WTC11 (cell line): ENCODE data around the gene CHTOP. TPM values are rescaled to one million over a fixed set of nuclear protein-coding genes. Genes with fewer than 3 reads are reported as not detected.

ENCODE experiments used
- ATAC-seq: fragments of 200-7000 bp; cut with Tn5 transposase; 2 replicates; pipeline ENCODE4 v1.10.0; 2021; ENCODE audit warnings: mild to moderate bottlenecking, moderate library complexity
- CTCF ChIA-PET: fragments of 300-600 bp; sonication (Branson Sonifier 250); formaldehyde crosslinking; loops from one replicate; lab custom pipeline; 2021; ENCODE audit warnings: antibody characterized with exemption; lab: Charles Lee
- POLR2A ChIA-PET: fragments of 350-600 bp; sonication (Branson Sonifier 250); formaldehyde crosslinking; loops from one replicate; lab custom pipeline; 2021; ENCODE audit warnings: antibody characterized with exemption; lab: Charles Lee
- DNase-seq: peaks from one replicate; pipeline ENCODE4 v3.0.0; 2021; ENCODE audit warnings: low spot score
- H3K27ac Mint-ChIP-seq: 2 replicates; pipeline ENCODE4 v1.8.0; 2021; ENCODE audit warnings: mixed read lengths
- H3K27me3 Mint-ChIP-seq: 2 replicates; pipeline ENCODE4 v1.8.0; 2021; ENCODE audit warnings: low read depth, mild to moderate bottlenecking, moderate library complexity, mixed read lengths
- H3K36me3 Mint-ChIP-seq: 2 replicates; pipeline ENCODE4 v1.8.0; 2021; ENCODE audit warnings: mixed read lengths
- H3K4me1 Mint-ChIP-seq: 2 replicates; pipeline ENCODE4 v1.8.0; 2022; ENCODE audit warnings: mixed read lengths
- H3K4me3 Mint-ChIP-seq: 2 replicates; pipeline ENCODE4 v1.8.0; 2021; ENCODE audit warnings: mild to moderate bottlenecking, moderate library complexity, mixed read lengths
- H3K9me3 Mint-ChIP-seq: 2 replicates; pipeline ENCODE4 v1.8.0; 2021; ENCODE audit warnings: mixed read lengths
- CREB1 ChIP-seq: sonication (generic); formaldehyde crosslinking; IDR thresholded peaks from 2 replicates; pipeline ENCODE4 v1.8.0; 2023; ENCODE audit warnings: mild to moderate bottlenecking, missing genetic modification reagents
- ESRRA ChIP-seq: sonication (generic); formaldehyde crosslinking; IDR thresholded peaks from 2 replicates; pipeline ENCODE4 v1.8.1; 2022; ENCODE audit warnings: mild to moderate bottlenecking, missing genetic modification reagents, borderline replicate concordance
- MXD4 ChIP-seq: fragments of 250-450 bp; sonication (Bioruptor Pico); IDR thresholded peaks from 2 replicates; pipeline ENCODE4 v1.8.0; 2021; ENCODE audit warnings: mild to moderate bottlenecking, moderate library complexity, borderline replicate concordance
- TCF7 ChIP-seq: sonication (generic); formaldehyde crosslinking; IDR thresholded peaks from 2 replicates; pipeline ENCODE4 v1.8.0; 2022; ENCODE audit warnings: mild to moderate bottlenecking, low read depth, missing genetic modification reagents, moderate library complexity
- ZNF121 ChIP-seq: sonication (generic); formaldehyde crosslinking; IDR thresholded peaks from 2 replicates; pipeline ENCODE4 v1.8.0; 2023; ENCODE audit warnings: missing genetic modification reagents
- ZNF423 ChIP-seq: fragments of 250-450 bp; sonication (Bioruptor Pico); IDR thresholded peaks from 2 replicates; pipeline ENCODE4 v2.1.2; 2022; ENCODE audit warnings: mild to moderate bottlenecking, moderate library complexity
- total RNA-seq: library from RNA; stranded (reverse); gene quantifications from 3 replicates; pipeline ENCODE4 v1.2.3, GENCODE V29; 2021
- TF ChIP-seq, protein P1 (sequence below): sonication (generic); formaldehyde crosslinking; IDR thresholded peaks from 2 replicates; pipeline ENCODE4 v1.8.0; 2022; ENCODE audit warnings: mild to moderate bottlenecking, missing genetic modification reagents
- TF ChIP-seq, protein P2 (sequence below): fragments of 200-600 bp; IDR thresholded peaks from 2 replicates; pipeline ENCODE4 v1.8.0; 2022; ENCODE audit warnings: antibody characterized with exemption
- TF ChIP-seq, protein P3 (sequence below): sonication (generic); formaldehyde crosslinking; IDR thresholded peaks from 2 replicates; pipeline ENCODE4 v1.8.1; 2023; ENCODE audit warnings: mild to moderate bottlenecking, missing genetic modification reagents, borderline replicate concordance
- TF ChIP-seq, protein P4 (sequence below): sonication (generic); formaldehyde crosslinking; IDR thresholded peaks from 2 replicates; pipeline ENCODE4 v1.8.0; 2022; ENCODE audit warnings: mild to moderate bottlenecking, missing genetic modification reagents
- TF ChIP-seq, protein P5 (sequence below): sonication (generic); formaldehyde crosslinking; IDR thresholded peaks from 2 replicates; pipeline ENCODE4 v1.8.1; 2022; ENCODE audit warnings: low read depth, mild to moderate bottlenecking, moderate library complexity, missing genetic modification reagents, borderline replicate concordance
- TF ChIP-seq, protein P6 (sequence below): sonication (generic); formaldehyde crosslinking; IDR thresholded peaks from 2 replicates; pipeline ENCODE4 v1.8.1; 2022; ENCODE audit warnings: mild to moderate bottlenecking, moderate library complexity, missing genetic modification reagents
- TF ChIP-seq, protein P7 (sequence below): sonication (generic); formaldehyde crosslinking; IDR thresholded peaks from 2 replicates; pipeline ENCODE4 v1.8.1; 2023; ENCODE audit warnings: mild to moderate bottlenecking, missing genetic modification reagents
- TF ChIP-seq, protein P8 (sequence below): fragments of 250-450 bp; sonication (Bioruptor Pico); IDR thresholded peaks from 2 replicates; pipeline ENCODE4 v1.8.0; 2021; ENCODE audit warnings: mild to moderate bottlenecking
- TF ChIP-seq, protein P9 (sequence below): sonication (generic); formaldehyde crosslinking; IDR thresholded peaks from 2 replicates; pipeline ENCODE4 v1.8.1; 2022; ENCODE audit warnings: mild to moderate bottlenecking, missing genetic modification reagents, moderate library complexity, borderline replicate concordance
- TF ChIP-seq, protein P10 (sequence below): sonication (generic); formaldehyde crosslinking; conservative IDR thresholded peaks from 2 replicates; pipeline ENCODE4 v1.8.1; 2022; ENCODE audit warnings: mild to moderate bottlenecking, missing genetic modification reagents

The CHTOP gene
- total RNA-seq, 1 experiment from 2014 or later = 101 TPM

DNA sequence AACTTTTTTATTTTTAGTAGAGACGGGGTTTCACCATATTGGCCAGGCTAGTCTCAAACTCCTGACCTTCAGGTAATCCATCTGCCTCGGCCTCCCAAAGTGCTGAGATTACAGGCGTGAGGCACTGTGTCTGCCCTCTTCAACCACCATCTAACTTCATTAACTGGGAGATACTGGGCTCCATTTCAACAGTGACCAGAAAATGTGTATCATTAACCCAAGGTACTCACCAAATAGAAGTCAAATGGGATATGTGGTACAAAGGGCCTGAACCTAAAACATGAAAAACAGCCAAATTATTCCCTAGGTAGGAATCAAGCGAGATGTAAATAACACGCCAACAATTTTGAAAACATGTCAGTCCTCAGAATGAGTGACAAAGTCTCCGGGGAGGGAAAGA is 35.7 kb downstream of the CHTOP start:
- peaks cover 58% of the 10 kb centered on the region for H3K36me3 Mint-ChIP-seq
- H3K27ac Mint-ChIP-seq = peak overlapping the region; percentile 84
- CTCF ChIA-PET = no interaction called here
- TF ChIP-seq, protein P1, sequence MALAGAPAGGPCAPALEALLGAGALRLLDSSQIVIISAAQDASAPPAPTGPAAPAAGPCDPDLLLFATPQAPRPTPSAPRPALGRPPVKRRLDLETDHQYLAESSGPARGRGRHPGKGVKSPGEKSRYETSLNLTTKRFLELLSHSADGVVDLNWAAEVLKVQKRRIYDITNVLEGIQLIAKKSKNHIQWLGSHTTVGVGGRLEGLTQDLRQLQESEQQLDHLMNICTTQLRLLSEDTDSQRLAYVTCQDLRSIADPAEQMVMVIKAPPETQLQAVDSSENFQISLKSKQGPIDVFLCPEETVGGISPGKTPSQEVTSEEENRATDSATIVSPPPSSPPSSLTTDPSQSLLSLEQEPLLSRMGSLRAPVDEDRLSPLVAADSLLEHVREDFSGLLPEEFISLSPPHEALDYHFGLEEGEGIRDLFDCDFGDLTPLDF (CRISPR knock-in tag) = no peak
- TF ChIP-seq, protein P2, sequence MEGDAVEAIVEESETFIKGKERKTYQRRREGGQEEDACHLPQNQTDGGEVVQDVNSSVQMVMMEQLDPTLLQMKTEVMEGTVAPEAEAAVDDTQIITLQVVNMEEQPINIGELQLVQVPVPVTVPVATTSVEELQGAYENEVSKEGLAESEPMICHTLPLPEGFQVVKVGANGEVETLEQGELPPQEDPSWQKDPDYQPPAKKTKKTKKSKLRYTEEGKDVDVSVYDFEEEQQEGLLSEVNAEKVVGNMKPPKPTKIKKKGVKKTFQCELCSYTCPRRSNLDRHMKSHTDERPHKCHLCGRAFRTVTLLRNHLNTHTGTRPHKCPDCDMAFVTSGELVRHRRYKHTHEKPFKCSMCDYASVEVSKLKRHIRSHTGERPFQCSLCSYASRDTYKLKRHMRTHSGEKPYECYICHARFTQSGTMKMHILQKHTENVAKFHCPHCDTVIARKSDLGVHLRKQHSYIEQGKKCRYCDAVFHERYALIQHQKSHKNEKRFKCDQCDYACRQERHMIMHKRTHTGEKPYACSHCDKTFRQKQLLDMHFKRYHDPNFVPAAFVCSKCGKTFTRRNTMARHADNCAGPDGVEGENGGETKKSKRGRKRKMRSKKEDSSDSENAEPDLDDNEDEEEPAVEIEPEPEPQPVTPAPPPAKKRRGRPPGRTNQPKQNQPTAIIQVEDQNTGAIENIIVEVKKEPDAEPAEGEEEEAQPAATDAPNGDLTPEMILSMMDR = no peak
- no peak for TF ChIP-seq ESRRA (CRISPR knock-in tag)
- TF ChIP-seq, protein P3, sequence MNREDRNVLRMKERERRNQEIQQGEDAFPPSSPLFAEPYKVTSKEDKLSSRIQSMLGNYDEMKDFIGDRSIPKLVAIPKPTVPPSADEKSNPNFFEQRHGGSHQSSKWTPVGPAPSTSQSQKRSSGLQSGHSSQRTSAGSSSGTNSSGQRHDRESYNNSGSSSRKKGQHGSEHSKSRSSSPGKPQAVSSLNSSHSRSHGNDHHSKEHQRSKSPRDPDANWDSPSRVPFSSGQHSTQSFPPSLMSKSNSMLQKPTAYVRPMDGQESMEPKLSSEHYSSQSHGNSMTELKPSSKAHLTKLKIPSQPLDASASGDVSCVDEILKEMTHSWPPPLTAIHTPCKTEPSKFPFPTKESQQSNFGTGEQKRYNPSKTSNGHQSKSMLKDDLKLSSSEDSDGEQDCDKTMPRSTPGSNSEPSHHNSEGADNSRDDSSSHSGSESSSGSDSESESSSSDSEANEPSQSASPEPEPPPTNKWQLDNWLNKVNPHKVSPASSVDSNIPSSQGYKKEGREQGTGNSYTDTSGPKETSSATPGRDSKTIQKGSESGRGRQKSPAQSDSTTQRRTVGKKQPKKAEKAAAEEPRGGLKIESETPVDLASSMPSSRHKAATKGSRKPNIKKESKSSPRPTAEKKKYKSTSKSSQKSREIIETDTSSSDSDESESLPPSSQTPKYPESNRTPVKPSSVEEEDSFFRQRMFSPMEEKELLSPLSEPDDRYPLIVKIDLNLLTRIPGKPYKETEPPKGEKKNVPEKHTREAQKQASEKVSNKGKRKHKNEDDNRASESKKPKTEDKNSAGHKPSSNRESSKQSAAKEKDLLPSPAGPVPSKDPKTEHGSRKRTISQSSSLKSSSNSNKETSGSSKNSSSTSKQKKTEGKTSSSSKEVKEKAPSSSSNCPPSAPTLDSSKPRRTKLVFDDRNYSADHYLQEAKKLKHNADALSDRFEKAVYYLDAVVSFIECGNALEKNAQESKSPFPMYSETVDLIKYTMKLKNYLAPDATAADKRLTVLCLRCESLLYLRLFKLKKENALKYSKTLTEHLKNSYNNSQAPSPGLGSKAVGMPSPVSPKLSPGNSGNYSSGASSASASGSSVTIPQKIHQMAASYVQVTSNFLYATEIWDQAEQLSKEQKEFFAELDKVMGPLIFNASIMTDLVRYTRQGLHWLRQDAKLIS (CRISPR knock-in tag) = no peak
- TF ChIP-seq, protein P4, sequence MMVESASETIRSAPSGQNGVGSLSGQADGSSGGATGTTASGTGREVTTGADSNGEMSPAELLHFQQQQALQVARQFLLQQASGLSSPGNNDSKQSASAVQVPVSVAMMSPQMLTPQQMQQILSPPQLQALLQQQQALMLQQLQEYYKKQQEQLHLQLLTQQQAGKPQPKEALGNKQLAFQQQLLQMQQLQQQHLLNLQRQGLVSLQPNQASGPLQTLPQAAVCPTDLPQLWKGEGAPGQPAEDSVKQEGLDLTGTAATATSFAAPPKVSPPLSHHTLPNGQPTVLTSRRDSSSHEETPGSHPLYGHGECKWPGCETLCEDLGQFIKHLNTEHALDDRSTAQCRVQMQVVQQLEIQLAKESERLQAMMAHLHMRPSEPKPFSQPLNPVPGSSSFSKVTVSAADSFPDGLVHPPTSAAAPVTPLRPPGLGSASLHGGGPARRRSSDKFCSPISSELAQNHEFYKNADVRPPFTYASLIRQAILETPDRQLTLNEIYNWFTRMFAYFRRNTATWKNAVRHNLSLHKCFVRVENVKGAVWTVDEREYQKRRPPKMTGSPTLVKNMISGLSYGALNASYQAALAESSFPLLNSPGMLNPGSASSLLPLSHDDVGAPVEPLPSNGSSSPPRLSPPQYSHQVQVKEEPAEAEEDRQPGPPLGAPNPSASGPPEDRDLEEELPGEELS (CRISPR knock-in tag) = no peak
- TF ChIP-seq CREB1 (CRISPR knock-in tag) = no peak
- TF ChIP-seq, protein P5, sequence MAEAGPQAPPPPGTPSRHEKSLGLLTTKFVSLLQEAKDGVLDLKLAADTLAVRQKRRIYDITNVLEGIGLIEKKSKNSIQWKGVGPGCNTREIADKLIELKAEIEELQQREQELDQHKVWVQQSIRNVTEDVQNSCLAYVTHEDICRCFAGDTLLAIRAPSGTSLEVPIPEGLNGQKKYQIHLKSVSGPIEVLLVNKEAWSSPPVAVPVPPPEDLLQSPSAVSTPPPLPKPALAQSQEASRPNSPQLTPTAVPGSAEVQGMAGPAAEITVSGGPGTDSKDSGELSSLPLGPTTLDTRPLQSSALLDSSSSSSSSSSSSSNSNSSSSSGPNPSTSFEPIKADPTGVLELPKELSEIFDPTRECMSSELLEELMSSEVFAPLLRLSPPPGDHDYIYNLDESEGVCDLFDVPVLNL = no peak
- TF ChIP-seq, protein P6, sequence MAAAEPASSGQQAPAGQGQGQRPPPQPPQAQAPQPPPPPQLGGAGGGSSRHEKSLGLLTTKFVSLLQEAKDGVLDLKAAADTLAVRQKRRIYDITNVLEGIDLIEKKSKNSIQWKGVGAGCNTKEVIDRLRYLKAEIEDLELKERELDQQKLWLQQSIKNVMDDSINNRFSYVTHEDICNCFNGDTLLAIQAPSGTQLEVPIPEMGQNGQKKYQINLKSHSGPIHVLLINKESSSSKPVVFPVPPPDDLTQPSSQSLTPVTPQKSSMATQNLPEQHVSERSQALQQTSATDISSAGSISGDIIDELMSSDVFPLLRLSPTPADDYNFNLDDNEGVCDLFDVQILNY = no peak
- TF ChIP-seq TCF7 = no peak
- TF ChIP-seq, protein P7, sequence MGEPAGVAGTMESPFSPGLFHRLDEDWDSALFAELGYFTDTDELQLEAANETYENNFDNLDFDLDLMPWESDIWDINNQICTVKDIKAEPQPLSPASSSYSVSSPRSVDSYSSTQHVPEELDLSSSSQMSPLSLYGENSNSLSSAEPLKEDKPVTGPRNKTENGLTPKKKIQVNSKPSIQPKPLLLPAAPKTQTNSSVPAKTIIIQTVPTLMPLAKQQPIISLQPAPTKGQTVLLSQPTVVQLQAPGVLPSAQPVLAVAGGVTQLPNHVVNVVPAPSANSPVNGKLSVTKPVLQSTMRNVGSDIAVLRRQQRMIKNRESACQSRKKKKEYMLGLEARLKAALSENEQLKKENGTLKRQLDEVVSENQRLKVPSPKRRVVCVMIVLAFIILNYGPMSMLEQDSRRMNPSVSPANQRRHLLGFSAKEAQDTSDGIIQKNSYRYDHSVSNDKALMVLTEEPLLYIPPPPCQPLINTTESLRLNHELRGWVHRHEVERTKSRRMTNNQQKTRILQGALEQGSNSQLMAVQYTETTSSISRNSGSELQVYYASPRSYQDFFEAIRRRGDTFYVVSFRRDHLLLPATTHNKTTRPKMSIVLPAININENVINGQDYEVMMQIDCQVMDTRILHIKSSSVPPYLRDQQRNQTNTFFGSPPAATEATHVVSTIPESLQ (CRISPR knock-in tag) = no peak
- TF ChIP-seq, protein P8, sequence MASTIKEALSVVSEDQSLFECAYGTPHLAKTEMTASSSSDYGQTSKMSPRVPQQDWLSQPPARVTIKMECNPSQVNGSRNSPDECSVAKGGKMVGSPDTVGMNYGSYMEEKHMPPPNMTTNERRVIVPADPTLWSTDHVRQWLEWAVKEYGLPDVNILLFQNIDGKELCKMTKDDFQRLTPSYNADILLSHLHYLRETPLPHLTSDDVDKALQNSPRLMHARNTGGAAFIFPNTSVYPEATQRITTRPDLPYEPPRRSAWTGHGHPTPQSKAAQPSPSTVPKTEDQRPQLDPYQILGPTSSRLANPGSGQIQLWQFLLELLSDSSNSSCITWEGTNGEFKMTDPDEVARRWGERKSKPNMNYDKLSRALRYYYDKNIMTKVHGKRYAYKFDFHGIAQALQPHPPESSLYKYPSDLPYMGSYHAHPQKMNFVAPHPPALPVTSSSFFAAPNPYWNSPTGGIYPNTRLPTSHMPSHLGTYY = no peak
- no peak for TF ChIP-seq ZNF121 (CRISPR knock-in tag)
- TF ChIP-seq, protein P9, sequence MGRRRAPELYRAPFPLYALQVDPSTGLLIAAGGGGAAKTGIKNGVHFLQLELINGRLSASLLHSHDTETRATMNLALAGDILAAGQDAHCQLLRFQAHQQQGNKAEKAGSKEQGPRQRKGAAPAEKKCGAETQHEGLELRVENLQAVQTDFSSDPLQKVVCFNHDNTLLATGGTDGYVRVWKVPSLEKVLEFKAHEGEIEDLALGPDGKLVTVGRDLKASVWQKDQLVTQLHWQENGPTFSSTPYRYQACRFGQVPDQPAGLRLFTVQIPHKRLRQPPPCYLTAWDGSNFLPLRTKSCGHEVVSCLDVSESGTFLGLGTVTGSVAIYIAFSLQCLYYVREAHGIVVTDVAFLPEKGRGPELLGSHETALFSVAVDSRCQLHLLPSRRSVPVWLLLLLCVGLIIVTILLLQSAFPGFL = no peak
- TF ChIP-seq MXD4 (CRISPR knock-in tag) = no peak
- TF ChIP-seq, protein P10, sequence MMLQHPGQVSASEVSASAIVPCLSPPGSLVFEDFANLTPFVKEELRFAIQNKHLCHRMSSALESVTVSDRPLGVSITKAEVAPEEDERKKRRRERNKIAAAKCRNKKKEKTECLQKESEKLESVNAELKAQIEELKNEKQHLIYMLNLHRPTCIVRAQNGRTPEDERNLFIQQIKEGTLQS (CRISPR knock-in tag) = no peak
- no peak for TF ChIP-seq ZNF423 (CRISPR knock-in tag)
- TF ChIP-seq, all 79 proteins: peak for 0
- Mint-ChIP-seq H3K4me1 (peaks cover 14% of the 10 kb centered on the region), H3K27me3 (no peaks in the 10 kb centered on the region), H3K4me3 (no peak overlapping the region), H3K9me3 (no peaks in the 10 kb centered on the region)
- ATAC-seq (no peak), DNase-seq (no peak)
- POLR2A ChIA-PET = no interaction called here
